ENCODE data around the gene KCNJ18.
"Not testable (repeated sequence)": the region's sequence is repeated elsewhere in the genome, so short reads cannot be mapped to it uniquely, and the experiment has no call there.

GRCh38 chr17:21691883-21692703, at the start of gene KCNJ18:
- TF ChIP-seq CTCF (CRISPR knock-in tag; IDR thresholded peaks at IDR 0.05); TAF15 (IDR thresholded peaks at IDR 0.05; ENCODE audit: low read depth, low read length, poor library complexity, severe bottlenecking); PHB2 (IDR thresholded peaks at IDR 0.05; ENCODE audit: partially characterized antibody): not testable (repeated sequence)

Data from HepG2 (cell line).